Upper lobe of left lung (tissue), 6 donors: Measurements from ENCODE around the gene MTAP. TPM values are rescaled to one million over a fixed set of nuclear protein-coding genes. Genes with fewer than 3 reads are reported as not detected.

Experiments
- ATAC-seq, 2 donors: fragments of 200-7000 bp; cut with Tn5 transposase; one replicate each; pipeline ENCODE4 v1.9.1; 2022; ENCODE audit warnings: mild to moderate bottlenecking in 2 of 2, moderate library complexity in 2 of 2; ENCODE audit not compliant: low FRiP score in 2 of 2
- DNase-seq, 2 donors: peaks; one replicate each; pipeline ENCODE4 v3.0.0-alpha.2; 2019 to 2020
- H3K27ac ChIP-seq, 4 donors: fragments of 200-600 bp; sonication (generic); one replicate each; pipeline ENCODE4 v1.5.1; 2016 to 2019
- H3K27me3 ChIP-seq, 4 donors: fragments of 200-600 bp; sonication (generic); one replicate each; pipeline ENCODE4 v1.5.1; 2017 to 2019
- H3K36me3 ChIP-seq, 4 donors: fragments of 200-600 bp; sonication (generic); one replicate each; pipeline ENCODE4 v1.5.1; 2016 to 2019
- H3K4me1 ChIP-seq, 4 donors: fragments of 200-600 bp; sonication (generic); one replicate each; pipeline ENCODE4 v1.5.1; 2018 to 2019
- H3K4me3 ChIP-seq, 4 donors: fragments of 200-600 bp; sonication (generic); one replicate each; pipeline ENCODE4 v1.5.1; 2017 to 2019; ENCODE audit warnings: mild to moderate bottlenecking in 2 of 4, moderate library complexity in 1 of 4
- H3K9me3 ChIP-seq, 4 donors: fragments of 200-600 bp; sonication (generic); one replicate each; pipeline ENCODE4 v1.5.1; 2018 to 2019
- CTCF ChIP-seq, 6 experiments: fragments of 450-650 bp in 4 of 6; fragments of 200-600 bp in 2 of 6; sonication (generic) in 2 of 6; IDR thresholded peaks; one replicate each; pipeline ENCODE4 v1.5.1; 2016 to 2019; ENCODE audit warnings: antibody characterized with exemption in 6 of 6
- EP300 ChIP-seq, 4 donors: sonication (generic); formaldehyde crosslinking; IDR thresholded peaks; one replicate each; pipeline ENCODE4 v1.5.1; 2017; ENCODE audit warnings: antibody characterized with exemption in 4 of 4, control low read depth in 2 of 4
- POLR2A ChIP-seq, 4 donors: fragments of 450-650 bp; IDR thresholded peaks; one replicate each; pipeline ENCODE4 v1.5.1; 2016 to 2017; ENCODE audit warnings: antibody characterized with exemption in 4 of 4, mild to moderate bottlenecking in 2 of 4
- POLR2AphosphoS5 ChIP-seq, 2 donors: sonication (generic); formaldehyde crosslinking; IDR thresholded peaks; one replicate each; pipeline ENCODE4 v1.5.1; 2017; ENCODE audit warnings: antibody characterized with exemption in 2 of 2
- WGBS, 2 donors: methylation state at CpG; one replicate each; pipeline ENCODE4 v1.1.5; 2017 to 2018; 5-methylcytosine and 5-hydroxymethylcytosine counted together
- total RNA-seq, 6 donors: library from RNA; depleted of rRNA in 4 of 6; stranded (reverse); fragments of >200 nt in 4 of 6; gene quantifications; one replicate each; pipeline versions ENCODE4 v1.1.0 to v1.2.1, GENCODE V29; 2016 to 2021
- donor health status: DM: no; HTN: no; CAD: no; lungs with moderate emphysema.
- donor health status: DM: no; HTN: yes; CAD: no; lungs with severe emphysema.

MTAP gene
- total RNA-seq, 6 donors from 2014 or later: 10.5 to 35.0 (median 25.7) TPM

GRCh38 chr9:21974343-21974721, 171.9 kb downstream of the MTAP start:
- H3K36me3 ChIP-seq: no peaks in the 10 kb centered on the region
- peak in 1 of 2 donors; percentile 21 for ATAC-seq
- H3K27ac ChIP-seq: no peak overlapping the region
- peak overlapping the region in 3 of 4 donors; percentile 30 to 50 (median 38) for H3K4me3 ChIP-seq
- no peaks in the 10 kb centered on the region for H3K9me3 ChIP-seq
- H3K4me1 ChIP-seq: peaks cover 13 to 26% (median 15%) of the 10 kb centered on the region in 4 donors
- 3 to 7% methylated on average over 21 of the region's 21 CpGs for WGBS, 2 donors
- TF ChIP-seq EP300 (IDR thresholded peaks at IDR 0.05) (no peak), CTCF (IDR thresholded peaks at IDR 0.05) (no peak), POLR2AphosphoS5 (IDR thresholded peaks at IDR 0.05) (no peak), POLR2A (IDR thresholded peaks at IDR 0.05) (no peak)
- peaks cover 3 to 79% (median 55%) of the 10 kb centered on the region in 4 donors for H3K27me3 ChIP-seq
- no peak for DNase-seq

GRCh38 chr9:21974722-21975409, 172.4 kb downstream of the MTAP start:
- ATAC-seq (peak; percentile 62 to 90), DNase-seq (peak in 1 of 2 donors; percentile 88)
- WGBS, 2 donors: 1% methylated on average over 24 to 39 of the region's 51 CpGs

GRCh38 chr9:21976334-21976875, 174.0 kb downstream of the MTAP start:
- 27 to 30% methylated on average over 19 of the region's 19 CpGs for WGBS, 2 donors
- H3K27ac ChIP-seq: no peak overlapping the region
- no peaks in the 10 kb centered on the region for H3K9me3 ChIP-seq
- no peak for ATAC-seq
- peaks cover 13 to 19% (median 15%) of the 10 kb centered on the region in 4 donors for H3K4me1 ChIP-seq
- no peak for DNase-seq
- H3K36me3 ChIP-seq: no peaks in the 10 kb centered on the region
- no peak overlapping the region for H3K4me3 ChIP-seq
- H3K27me3 ChIP-seq: peaks cover 0 to 62% (median 39%) of the 10 kb centered on the region in 4 donors
- TF ChIP-seq POLR2AphosphoS5 (IDR thresholded peaks at IDR 0.05) (no peak), POLR2A (IDR thresholded peaks at IDR 0.05) (no peak), CTCF (IDR thresholded peaks at IDR 0.05) (no peak), EP300 (IDR thresholded peaks at IDR 0.05) (no peak)

More at GRCh38 chr9:21974722-21975409, 172.4 kb downstream of the MTAP start:
- H3K27me3 ChIP-seq: peaks cover 3 to 73% (median 53%) of the 10 kb centered on the region in 4 donors
- TF ChIP-seq POLR2A (IDR thresholded peaks at IDR 0.05) (no peak), CTCF (IDR thresholded peaks at IDR 0.05) (no peak), EP300 (IDR thresholded peaks at IDR 0.05) (no peak), POLR2AphosphoS5 (IDR thresholded peaks at IDR 0.05) (no peak)
- peak overlapping the region in 3 of 4 donors; percentile 30 to 50 (median 38) for H3K4me3 ChIP-seq
- H3K36me3 ChIP-seq: no peaks in the 10 kb centered on the region
- peaks cover 13 to 26% (median 15%) of the 10 kb centered on the region in 4 donors for H3K4me1 ChIP-seq
- no peak overlapping the region for H3K27ac ChIP-seq
- H3K9me3 ChIP-seq: no peaks in the 10 kb centered on the region

- H3K9me3 ChIP-seq: no peaks in the 10 kb centered on the region
- peaks cover 0 to 3% (median 0%) of the 10 kb centered on the region in 4 donors for H3K4me1 ChIP-seq
- peaks cover 0 to 19% (median 3%) of the 10 kb centered on the region in 4 donors for H3K27me3 ChIP-seq
- no peak overlapping the region for H3K4me3 ChIP-seq
- DNase-seq: no peak
- H3K27ac ChIP-seq: no peak overlapping the region
- H3K36me3 ChIP-seq: no peaks in the 10 kb centered on the region
- 45 to 79% methylated on average over 1 of the region's 1 CpG for WGBS, 2 donors
- TF ChIP-seq POLR2A (IDR thresholded peaks at IDR 0.05): no peak
- no peak for TF ChIP-seq POLR2AphosphoS5 (IDR thresholded peaks at IDR 0.05)
- no peak for TF ChIP-seq CTCF (IDR thresholded peaks at IDR 0.05)
- TF ChIP-seq EP300 (IDR thresholded peaks at IDR 0.05): no peak
- no peak for ATAC-seq
Measured at GRCh38 chr9:21982391-21982790, 180.0 kb downstream of the MTAP start.
